NCI-H2227 treated with DMSO at 0.1 percent for 48 hours (cell line): ENCODE data around the gene GALNTL6.
"Not testable (repeated sequence)": the region's sequence is repeated elsewhere in the genome, so short reads cannot be mapped to it uniquely, and the experiment has no call there.

Source experiments
- DNase-seq: peaks from one replicate; lab custom pipeline; 2025; lab: John Stamatoyannopoulos, UW

The GALNTL6 gene

DNA sequence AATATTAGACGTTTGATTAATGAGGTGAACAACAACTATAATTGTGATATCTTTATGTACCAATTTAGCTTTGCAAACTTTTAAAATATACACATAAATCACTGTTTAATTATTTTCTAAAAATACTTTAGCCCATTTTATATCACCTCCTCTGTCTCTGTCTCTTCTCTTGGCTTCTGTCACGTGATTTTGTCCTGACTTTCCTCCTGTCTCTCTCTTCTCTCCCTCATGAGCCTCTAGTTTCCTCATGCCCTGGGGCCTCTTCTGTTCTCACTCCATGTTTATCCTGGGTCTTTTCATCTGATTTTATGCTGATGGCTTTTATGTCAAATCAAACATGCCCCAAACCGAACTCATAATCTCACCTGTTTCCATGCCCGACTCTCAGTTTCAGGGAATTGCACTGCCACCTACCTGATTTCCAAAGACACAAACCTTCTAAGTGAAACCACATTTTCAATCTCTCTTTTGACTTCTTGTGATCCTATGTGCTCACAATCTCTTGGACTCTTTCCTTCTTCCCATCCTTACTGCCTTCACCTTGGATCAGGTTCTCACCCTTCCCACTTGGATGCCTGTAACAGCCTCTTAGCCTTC is 1052.4 kb downstream of the GALNTL6 start:
- no peak for DNase-seq

GRCh38 chr4:172866421-172866820 is 1053.2 kb downstream of the GALNTL6 start:
- no peak for DNase-seq

- no peak for DNase-seq
Measured at GRCh38 chr4:172867835-172868234, 1054.6 kb downstream of the GALNTL6 start.

- no peak for DNase-seq
Measured at GRCh38 chr4:172868271-172868670, 1055.1 kb downstream of the GALNTL6 start.

- DNase-seq, result no peak
Measured at GRCh38 chr4:172869621-172870268, 1056.5 kb downstream of the GALNTL6 start.

DNA sequence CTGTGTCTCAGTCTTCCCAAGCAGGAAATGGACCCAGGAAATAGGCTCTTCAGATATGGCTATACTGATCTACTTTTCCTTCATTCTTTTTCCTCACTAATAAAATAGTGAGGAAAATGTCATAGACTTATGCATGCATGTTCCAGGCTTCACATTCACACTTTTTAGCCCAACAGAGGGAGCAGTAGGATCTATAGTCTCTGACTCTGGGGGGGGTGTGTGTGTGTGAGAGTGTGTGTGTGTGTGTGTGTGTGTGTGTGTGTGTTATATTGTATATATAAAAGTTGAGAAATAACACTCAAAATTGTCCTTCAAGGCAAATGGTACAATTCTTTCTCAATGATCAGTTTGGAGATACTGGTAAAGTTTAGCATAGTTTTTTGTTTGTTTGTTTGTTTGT is 1058.2 kb downstream of the GALNTL6 start:
- DNase-seq, result no peak

- no peak for DNase-seq
Measured at GRCh38 chr4:172874944-172875343, 1061.7 kb downstream of the GALNTL6 start.

DNA sequence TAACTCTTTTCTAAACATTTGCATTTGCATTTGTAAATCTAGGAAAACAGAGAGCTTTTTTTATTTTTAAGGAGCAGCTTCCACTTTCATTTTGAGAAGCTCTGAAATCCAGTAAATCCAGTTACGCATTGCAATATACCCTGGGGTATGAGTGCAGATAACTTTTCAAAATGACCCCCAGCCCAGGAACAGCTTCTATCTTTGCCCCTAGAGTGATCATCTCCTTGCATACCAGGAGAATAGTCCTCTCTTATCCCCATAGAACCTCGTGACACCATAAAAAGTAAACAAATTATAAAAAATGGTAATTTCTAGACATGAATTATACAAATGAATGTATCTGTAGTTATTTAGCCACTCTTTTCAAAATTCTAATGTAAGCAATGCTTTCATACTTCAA is 1063.2 kb downstream of the GALNTL6 start:
- DNase-seq, result no peak

DNA sequence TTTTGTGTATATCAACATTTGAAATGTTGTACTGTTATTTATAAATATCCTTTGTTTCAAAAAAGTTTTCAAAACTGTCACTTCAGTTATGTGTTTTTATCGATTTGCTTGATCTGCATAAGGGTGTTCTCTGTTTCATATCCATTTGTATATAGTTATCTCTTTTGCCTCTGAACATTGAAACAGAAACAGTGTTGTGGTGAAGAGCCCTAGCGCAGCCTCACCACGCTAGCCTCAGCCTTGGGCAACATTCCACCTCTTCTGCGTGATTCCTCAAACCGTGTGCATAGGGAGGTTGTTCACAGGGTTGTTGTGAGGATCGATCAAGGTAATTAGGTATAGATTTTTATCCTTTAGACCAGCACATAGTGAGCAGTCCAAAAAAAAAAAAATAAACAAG is 1068.4 kb downstream of the GALNTL6 start:
- DNase-seq, result no peak

GRCh38 chr4:172887358-172887757 is 1074.2 kb downstream of the GALNTL6 start:
- not testable (repeated sequence) for DNase-seq

DNA sequence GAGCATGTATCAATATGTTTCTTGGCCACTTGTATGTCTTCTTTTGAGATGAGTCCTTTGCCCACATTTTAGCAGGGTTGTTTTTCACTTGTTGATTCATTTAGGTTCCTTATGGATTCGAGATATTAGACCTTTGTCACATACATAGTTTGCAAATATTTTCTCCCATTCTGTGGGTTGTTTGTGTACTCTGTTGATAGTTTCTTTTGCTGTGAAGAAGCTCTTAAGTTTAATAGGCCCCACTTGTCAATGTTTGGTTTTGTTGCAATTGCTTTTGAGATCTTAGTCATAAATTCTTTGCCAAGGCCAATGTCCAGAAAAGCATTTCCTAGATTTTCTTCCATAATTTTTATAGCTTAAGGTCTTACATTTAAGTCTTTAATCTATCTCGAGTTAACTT is 1074.8 kb downstream of the GALNTL6 start:
- DNase-seq, result no peak

GRCh38 chr4:172892300-172892699 is 1079.1 kb downstream of the GALNTL6 start:
- no peak for DNase-seq

- DNase-seq, result no peak
Measured at GRCh38 chr4:172895699-172896098, 1082.5 kb downstream of the GALNTL6 start.

- no peak for DNase-seq
Measured at GRCh38 chr4:172897046-172897445, 1083.8 kb downstream of the GALNTL6 start.

DNA sequence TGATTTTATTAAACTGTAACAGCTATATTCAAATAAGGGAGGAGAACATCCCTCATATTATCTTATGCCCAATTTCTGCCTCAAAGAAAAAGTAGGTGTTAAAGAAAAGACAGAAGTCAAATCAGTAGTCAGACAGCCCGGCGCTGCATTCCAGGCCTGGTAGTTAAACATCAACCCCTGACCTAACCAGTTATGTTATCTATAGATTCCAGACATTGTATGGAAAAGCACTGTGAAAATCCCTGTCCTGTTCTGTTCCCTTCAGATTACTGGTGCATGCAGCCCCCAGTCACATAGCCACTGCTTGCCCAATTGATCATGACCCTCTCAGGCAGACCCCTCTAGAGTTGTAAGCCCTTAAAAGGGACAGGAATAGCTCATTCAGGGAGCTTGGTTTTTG is 1085.5 kb downstream of the GALNTL6 start:
- DNase-seq, result no peak

DNA sequence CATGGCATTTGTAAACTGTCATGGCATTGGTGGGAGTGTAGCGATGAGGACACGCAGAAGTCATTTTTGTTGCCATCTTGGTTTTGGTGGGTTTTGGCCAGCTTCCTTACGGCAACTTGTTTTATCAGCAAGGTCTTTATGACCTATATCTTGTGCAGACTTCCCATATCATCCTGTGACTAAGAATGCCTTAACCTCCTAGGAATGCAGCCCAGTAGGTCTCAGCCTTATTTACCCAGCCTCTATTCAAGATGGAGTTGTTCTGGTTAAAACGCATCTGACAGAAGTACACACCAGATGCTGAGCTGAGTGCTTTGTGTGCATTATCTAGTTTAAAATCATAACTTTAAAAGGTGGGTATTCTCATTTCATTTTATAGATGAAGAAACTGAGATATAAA is 1086.7 kb downstream of the GALNTL6 start:
- DNase-seq, result no peak

DNA sequence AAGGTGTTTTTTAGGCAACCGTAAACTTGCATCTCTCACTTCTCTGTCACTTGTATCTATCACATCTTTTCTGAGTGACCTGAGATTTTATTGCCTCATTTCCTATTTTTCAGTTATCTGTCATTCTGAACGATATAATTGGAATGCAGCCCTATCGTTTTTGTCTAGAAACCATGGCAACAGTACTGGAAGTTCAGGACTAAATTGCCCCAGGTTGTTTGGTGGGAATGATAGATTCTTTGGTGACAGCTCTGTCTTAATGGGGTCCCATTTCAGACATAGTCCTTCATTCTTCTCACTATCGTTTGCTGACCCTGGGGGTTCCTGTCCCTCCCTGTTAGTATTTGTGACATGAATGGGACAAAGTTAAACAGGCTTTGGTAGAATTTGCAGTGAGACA is 1087.7 kb downstream of the GALNTL6 start:
- no peak for DNase-seq

DNA sequence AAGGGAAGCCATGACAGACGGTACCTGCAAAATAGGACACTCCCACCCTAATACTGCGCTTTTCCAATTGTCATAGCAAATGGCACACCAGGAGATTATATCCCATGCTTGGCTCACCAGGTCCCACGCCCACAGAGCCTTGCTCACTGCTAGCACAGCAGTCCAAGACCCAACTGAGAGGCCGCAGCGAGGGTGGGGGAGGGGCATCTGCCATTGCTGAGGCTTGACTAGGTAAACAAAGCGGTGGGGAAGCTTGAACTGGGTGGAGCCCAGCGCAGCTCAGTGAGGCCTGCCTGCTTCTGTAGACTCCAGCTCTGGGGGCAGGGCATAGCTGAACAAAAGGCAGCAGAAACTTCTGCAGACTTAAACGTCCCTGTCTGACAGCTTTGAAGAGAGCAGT is 1099.3 kb downstream of the GALNTL6 start:
- not testable (repeated sequence) for DNase-seq

DNA sequence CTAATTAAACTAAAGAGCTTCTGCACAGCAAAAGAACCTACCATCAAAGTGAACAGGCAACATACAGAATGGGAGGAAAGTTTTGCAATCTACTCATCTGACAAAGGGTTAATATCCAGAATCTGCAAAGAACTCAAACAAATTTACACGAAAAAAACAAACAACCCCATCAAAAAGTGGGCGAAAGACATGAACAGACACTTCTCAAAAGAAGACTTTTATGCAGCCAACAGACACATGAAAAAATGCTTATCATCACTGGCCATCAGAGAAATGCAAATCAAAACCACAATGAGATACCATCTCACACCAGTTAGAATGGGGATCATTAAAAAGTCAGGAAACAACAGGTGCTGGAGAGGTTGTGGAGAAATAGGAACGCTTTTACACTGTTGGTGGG is 1104.2 kb downstream of the GALNTL6 start:
- not testable (repeated sequence) for DNase-seq

DNA sequence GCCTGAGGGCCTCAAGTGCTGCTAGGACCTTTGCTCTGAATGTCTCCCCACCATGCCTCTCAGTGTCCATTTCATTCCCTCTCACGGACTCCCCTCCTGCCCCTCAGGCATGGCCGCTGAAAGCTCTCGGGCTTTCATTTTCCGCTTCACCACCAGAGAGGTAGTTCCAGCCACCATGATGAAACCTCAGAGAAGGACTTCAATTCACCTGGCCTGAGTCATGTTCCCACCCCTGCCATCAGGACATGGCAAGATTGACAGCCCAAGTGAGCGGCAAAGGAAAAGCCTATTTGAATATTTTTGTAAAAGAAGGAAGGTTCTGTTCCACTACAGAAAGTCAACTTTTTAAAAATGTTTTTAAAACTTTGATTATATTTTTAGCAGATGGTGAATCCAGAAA is 1106.1 kb downstream of the GALNTL6 start:
- no peak for DNase-seq

DNA sequence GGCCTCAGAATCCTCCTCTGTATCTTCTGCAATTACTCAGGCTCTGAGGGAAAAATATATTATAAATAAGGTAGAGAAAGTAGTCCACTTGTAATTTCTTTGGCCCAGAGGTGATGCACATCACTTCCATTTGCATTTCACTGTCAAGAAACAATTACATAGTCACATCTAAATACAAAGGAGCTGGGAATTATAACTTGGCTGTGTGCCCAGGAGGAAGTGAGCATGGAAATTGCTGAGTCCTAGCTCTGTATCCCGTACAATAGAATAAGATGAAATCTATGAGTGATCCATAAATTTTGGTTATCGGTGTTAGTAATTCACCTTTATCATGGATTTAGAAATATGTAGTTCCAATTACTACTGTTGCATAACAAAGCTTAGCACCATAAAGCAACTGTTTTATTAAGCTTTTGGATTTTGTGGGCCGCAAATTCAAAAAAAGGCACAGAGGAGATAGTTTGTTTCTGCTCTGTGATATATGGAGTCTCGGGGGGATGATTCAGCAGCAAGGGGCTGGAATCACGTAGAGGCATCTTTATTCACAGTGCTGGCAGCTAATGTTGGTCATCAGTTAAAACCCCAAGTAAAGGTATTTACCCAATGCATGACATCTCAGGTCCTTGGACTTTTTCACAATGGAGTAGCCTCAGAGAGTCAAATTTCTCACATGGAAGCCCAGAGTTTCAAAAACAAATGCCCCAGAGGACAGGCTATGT is 1114.1 kb downstream of the GALNTL6 start:
- no peak for DNase-seq

DNA sequence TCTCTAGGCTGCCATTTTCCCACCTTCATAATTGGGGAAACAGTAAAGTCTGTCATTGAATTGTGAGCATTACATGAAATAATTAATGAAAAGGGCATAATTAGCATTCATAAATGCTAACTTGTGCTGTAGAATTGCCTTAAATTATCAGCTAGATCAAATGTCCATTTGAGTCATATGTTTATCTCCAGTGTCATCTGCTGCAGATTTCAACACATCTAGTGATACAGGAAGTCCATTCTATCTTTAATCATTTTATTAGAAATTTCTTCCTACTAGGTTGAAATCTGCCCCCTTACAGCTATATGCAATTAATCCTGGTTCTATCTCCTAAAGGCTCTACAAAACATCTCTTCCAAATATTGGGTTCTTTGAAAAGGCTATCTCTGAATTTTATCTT is 1115.1 kb downstream of the GALNTL6 start:
- DNase-seq, result no peak

GRCh38 chr4:172938072-172938829 is 1125.0 kb downstream of the GALNTL6 start:
- no peak for DNase-seq
